Type B pancreatic cell (in vitro differentiated cells): ENCODE results near the gene IL1RAPL2. TPM values are rescaled to one million over a fixed set of nuclear protein-coding genes. Genes with fewer than 3 reads are reported as not detected.

Experiments used
- DNase-seq: peaks from one replicate; pipeline ENCODE4 v3.0.0; 2021; ENCODE audit warnings: mixed read lengths; ENCODE audit not compliant: unreplicated experiment; ENCODE audit errors: extremely low spot score
- H3K27ac Mint-ChIP-seq: 2 replicates; pipeline ENCODE4 v1.8.0; 2021; ENCODE audit warnings: mild to moderate bottlenecking, mixed read lengths
- H3K27me3 Mint-ChIP-seq: 2 replicates; pipeline ENCODE4 v1.8.0; 2021; ENCODE audit warnings: mixed read lengths
- H3K36me3 Mint-ChIP-seq: 2 replicates; pipeline ENCODE4 v1.8.0; 2021; ENCODE audit warnings: mixed read lengths
- H3K4me1 Mint-ChIP-seq: one replicate; pipeline ENCODE4 v1.8.0; 2021; ENCODE audit warnings: mixed read lengths; ENCODE audit not compliant: unreplicated experiment
- H3K4me3 Mint-ChIP-seq: 2 replicates; pipeline ENCODE4 v1.8.0; 2021; ENCODE audit warnings: mild to moderate bottlenecking, mixed read lengths
- H3K9me3 Mint-ChIP-seq: 2 replicates; pipeline ENCODE4 v1.8.0; 2021; ENCODE audit warnings: mixed read lengths
- total RNA-seq: library from RNA; stranded (reverse); gene quantifications from 2 replicates; pipeline ENCODE4 v1.2.1, GENCODE V29; 2021; ENCODE audit warnings: low replicate concordance
- TF ChIP-seq, protein P1 (sequence below): fragments of 200-600 bp; sonication (generic); conservative IDR thresholded peaks from 2 replicates; pipeline ENCODE4 v1.5.0; 2021; ENCODE audit warnings: antibody characterized with exemption, mild to moderate bottlenecking

IL1RAPL2 gene
- total RNA-seq, 1 donor from 2014 or later = 4.5 TPM

DNA sequence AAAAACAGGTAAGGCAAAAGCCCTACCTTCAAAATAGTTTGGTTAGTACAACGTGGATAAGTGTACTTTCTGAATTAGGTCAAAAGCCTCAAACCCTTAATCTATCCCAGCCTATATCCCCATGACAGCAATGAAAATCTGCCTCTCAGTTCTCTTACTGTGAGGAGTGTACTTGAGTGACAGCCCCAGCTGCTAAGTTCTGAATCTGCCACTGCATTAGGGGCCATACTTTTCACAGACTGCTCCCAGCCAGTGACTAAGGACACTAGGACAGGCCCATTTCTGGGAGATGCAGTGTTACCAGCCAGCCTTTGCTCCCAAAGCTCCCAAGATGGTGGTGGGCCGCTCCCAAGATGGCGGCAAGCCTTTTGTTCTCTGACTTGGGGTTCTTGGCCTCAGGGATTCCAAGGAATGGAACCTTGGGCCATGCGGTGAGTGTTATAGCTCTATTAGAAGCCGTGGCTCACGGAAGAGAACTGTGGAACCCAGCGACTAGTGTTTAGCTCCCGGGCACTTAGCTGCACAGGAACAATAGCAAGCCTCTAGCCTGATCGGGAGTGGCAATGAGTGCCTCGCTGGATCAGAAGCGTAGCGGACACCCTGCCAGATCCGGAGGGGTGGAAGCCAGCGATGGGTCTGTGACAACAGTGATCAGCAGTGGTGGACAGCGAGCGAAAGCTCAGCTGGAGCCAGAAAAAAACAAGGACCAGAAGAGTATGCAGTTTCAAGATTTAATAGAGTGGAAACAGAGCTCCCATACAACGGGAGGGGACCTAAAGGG, 1080.8 kb downstream of the IL1RAPL2 start:
- H3K27me3 Mint-ChIP-seq = no peaks in the 10 kb centered on the region
- no peaks in the 10 kb centered on the region for H3K9me3 Mint-ChIP-seq
- no peak overlapping the region for H3K27ac Mint-ChIP-seq
- no peak overlapping the region for H3K4me3 Mint-ChIP-seq
- no peak for DNase-seq
- no peaks in the 10 kb centered on the region for H3K36me3 Mint-ChIP-seq
- H3K4me1 Mint-ChIP-seq = no peaks in the 10 kb centered on the region
- TF ChIP-seq, protein P1, sequence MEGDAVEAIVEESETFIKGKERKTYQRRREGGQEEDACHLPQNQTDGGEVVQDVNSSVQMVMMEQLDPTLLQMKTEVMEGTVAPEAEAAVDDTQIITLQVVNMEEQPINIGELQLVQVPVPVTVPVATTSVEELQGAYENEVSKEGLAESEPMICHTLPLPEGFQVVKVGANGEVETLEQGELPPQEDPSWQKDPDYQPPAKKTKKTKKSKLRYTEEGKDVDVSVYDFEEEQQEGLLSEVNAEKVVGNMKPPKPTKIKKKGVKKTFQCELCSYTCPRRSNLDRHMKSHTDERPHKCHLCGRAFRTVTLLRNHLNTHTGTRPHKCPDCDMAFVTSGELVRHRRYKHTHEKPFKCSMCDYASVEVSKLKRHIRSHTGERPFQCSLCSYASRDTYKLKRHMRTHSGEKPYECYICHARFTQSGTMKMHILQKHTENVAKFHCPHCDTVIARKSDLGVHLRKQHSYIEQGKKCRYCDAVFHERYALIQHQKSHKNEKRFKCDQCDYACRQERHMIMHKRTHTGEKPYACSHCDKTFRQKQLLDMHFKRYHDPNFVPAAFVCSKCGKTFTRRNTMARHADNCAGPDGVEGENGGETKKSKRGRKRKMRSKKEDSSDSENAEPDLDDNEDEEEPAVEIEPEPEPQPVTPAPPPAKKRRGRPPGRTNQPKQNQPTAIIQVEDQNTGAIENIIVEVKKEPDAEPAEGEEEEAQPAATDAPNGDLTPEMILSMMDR = no peak

DNA sequence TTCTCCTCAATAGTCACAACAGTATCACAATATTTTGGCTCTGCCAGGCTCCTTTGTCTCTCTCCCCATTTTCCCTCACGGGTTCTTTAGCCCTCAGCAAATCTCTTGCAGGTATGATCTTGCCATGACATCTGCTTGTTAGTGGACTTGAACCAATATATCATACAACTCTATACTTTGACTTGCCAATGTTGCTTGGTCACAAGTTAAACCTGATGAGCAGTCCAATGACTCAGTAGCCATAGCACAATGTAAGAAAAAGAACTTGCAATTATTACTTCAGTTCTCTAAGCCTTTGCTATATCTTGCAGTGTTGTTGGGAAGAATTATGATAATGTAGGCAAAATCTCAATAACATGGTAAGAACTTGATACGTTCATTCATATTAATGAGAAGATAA, 1081.8 kb downstream of the IL1RAPL2 start:
- no peaks in the 10 kb centered on the region for H3K4me1 Mint-ChIP-seq
- H3K9me3 Mint-ChIP-seq = no peaks in the 10 kb centered on the region

GRCh38 chrX:105648732-105649131, 1082.7 kb downstream of the IL1RAPL2 start:
- Mint-ChIP-seq H3K27ac (no peak overlapping the region), H3K36me3 (no peaks in the 10 kb centered on the region), H3K27me3 (no peaks in the 10 kb centered on the region), H3K9me3 (no peaks in the 10 kb centered on the region), H3K4me3 (no peak overlapping the region), H3K4me1 (no peaks in the 10 kb centered on the region)
- TF ChIP-seq, protein P1 = no peak
- DNase-seq = no peak

More for the DNA sequence above, 1081.8 kb downstream of the IL1RAPL2 start:
- TF ChIP-seq, protein P1 = no peak
- H3K4me3 Mint-ChIP-seq = no peak overlapping the region
- no peaks in the 10 kb centered on the region for H3K27me3 Mint-ChIP-seq
- DNase-seq = no peak
- no peaks in the 10 kb centered on the region for H3K36me3 Mint-ChIP-seq
- H3K27ac Mint-ChIP-seq = no peak overlapping the region

DNA sequence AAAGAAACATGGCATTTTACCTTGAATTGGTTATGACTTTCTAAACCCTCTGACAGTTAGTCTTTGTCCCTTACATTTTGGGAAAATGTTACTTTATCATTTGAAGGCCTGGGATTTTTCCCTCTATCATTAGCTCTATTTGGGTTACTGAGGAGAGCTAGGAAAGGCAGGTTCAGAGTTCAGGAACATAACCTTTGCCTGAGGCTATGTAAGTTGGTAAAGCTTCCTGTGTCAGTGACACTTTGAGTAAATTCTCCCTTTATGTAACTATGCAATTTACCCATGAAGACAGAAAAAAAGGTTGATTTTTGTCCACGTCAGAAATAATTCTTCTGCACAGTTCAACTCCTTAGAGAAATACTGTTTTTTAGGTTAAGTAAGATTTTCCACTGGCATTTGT, 1084.6 kb downstream of the IL1RAPL2 start:
- Mint-ChIP-seq H3K4me3 (no peak overlapping the region), H3K27me3 (no peaks in the 10 kb centered on the region), H3K4me1 (no peaks in the 10 kb centered on the region), H3K27ac (no peak overlapping the region), H3K9me3 (no peaks in the 10 kb centered on the region), H3K36me3 (no peaks in the 10 kb centered on the region)
- DNase-seq = no peak
- TF ChIP-seq, protein P1 = no peak

DNA sequence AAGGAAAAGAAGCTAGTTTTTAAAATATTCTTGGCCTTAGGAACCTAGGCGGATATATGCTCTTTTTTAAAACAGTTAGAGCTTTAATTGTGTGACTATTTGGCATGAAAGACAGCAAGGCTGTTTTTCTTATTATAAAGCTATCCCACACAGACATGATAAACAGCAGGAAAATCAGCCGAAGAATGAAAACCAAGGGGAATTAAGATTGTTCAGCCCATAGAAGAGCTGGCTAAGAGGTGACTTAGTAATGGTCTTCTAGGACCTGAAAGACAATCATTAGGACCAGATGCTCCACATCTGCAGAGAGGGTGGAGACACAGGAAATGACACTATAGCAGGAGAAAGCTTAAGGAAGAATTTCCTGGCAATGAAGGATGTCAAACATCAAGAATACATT, 1085.0 kb downstream of the IL1RAPL2 start:
- TF ChIP-seq, protein P1 = no peak
- no peaks in the 10 kb centered on the region for H3K4me1 Mint-ChIP-seq
- no peak overlapping the region for H3K27ac Mint-ChIP-seq
- no peaks in the 10 kb centered on the region for H3K9me3 Mint-ChIP-seq
- no peak for DNase-seq
- H3K27me3 Mint-ChIP-seq = no peaks in the 10 kb centered on the region
- H3K36me3 Mint-ChIP-seq = no peaks in the 10 kb centered on the region
- no peak overlapping the region for H3K4me3 Mint-ChIP-seq
